HG02588 (cell line): ENCODE measurements around the gene EIF4E3.

Experiments used
- ATAC-seq: cut with Tn5 transposase; IDR thresholded peaks from one replicate; pipeline ENCODE4 v1.9.1; 2021; ENCODE audit warnings: mild to moderate bottlenecking, moderate library complexity; ENCODE audit not compliant: unreplicated experiment

EIF4E3 gene

GRCh38 chr3:71725271-71725991 is at the start of gene EIF4E3:
Gene EIF4E3 (minus strand): TSS chr3:71725402. CDS start chr3:71725367, 35 bp downstream.
- peak; percentile 60 for ATAC-seq

DNA sequence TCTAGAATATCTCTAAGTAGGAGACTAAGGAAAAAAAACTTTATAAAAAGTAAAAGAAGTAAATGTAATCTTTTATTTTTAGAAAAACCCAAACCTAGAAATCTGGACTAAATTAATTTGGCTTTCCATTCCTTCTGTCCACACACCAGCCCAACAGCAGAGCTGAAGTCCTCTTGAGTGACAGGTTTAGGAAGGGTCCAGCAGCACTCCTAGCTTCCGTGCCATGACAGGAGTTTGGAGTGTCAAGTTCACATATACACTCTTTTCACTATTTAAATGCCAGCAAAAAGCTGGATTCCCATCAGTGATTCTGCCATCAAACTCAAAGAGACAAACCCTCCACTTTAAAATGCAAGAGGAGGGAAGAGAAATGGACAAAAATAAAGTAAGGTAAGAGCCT is 46.7 kb upstream of the EIF4E3 start:
- no peak for ATAC-seq

GRCh38 chr3:71771126-71771525 is 45.9 kb upstream of the EIF4E3 start:
- ATAC-seq, result no peak

- ATAC-seq, result no peak
These were observed 38.2 kb upstream of the EIF4E3 start for GRCh38 chr3:71763426-71763825.

DNA sequence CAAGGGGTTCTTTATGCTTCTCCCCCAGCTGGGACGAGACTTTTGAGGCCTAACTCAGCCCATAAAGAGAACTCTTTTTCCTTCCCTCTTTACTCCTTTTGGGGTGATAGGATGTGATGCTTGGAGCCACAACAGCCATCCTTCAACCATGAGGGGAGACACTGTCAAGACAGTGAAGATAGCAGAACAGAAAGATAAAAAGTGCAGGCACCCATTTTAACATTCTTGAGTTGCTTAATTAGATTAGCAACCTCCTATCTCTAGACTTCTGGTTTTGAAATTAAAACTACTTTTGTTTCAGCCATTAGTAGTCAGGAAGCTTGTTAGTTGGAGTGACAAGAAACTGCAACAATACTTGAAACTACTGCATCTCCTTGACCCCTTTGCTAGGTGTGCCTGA is 34.9 kb upstream of the EIF4E3 start:
- no peak for ATAC-seq

- no peak for ATAC-seq
These were observed 34.2 kb upstream of the EIF4E3 start for GRCh38 chr3:71759401-71759800.

GRCh38 chr3:71758091-71758490 is 32.9 kb upstream of the EIF4E3 start:
- no peak for ATAC-seq

DNA sequence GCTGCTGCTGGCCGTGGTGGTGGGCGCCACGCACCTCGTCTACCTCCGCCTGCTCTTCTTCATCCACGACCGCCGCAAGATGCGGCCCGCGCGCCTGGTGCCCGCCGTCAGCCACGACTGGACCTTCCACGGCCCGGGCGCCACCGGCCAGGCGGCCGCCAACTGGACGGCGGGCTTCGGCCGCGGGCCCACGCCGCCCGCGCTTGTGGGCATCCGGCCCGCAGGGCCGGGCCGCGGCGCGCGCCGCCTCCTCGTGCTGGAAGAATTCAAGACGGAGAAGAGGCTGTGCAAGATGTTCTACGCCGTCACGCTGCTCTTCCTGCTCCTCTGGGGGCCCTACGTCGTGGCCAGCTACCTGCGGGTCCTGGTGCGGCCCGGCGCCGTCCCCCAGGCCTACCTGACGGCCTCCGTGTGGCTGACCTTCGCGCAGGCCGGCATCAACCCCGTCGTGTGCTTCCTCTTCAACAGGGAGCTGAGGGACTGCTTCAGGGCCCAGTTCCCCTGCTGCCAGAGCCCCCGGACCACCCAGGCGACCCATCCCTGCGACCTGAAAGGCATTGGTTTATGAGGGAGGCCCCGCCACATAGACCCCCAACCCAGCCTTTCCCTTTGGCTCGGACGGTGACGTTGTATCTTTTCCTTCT is 29.5 kb upstream of the EIF4E3 start:
- no peak for ATAC-seq

DNA sequence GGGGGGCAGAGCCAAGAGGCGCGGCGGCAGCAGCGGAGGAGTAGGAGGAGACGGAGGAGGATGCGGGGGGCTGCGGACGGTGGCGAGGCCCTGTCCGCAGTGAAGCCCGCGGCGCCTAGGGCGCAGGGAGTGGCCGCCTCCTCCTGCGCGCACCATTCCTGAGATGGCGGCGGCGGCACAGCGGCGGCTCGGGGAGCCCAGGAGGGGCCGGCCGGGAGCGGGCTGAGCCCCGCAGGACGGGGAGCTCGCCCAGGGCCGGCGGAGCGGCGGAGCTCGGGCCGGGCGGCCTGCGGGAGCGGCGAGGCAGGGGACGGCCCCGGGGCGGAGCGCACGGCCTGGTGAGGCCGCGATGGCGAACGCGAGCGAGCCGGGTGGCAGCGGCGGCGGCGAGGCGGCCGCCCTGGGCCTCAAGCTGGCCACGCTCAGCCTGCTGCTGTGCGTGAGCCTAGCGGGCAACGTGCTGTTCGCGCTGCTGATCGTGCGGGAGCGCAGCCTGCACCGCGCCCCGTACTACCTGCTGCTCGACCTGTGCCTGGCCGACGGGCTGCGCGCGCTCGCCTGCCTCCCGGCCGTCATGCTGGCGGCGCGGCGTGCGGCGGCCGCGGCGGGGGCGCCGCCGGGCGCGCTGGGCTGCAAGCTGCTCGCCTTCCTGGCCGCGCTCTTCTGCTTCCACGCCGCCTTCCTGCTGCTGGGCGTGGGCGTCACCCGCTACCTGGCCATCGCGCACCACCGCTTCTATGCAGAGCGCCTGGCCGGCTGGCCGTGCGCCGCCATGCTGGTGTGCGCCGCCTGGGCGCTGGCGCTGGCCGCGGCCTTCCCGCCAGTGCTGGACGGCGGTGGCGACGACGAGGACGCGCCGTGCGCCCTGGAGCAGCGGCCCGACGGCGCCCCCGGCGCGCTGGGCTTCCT is 28.8 kb upstream of the EIF4E3 start, which contains the start of gene GPR27:
GPR27 (plus strand) TSS at position 155 of the 909 bp plus-strand sequence; CDS start at position 350, 195 bp downstream.
- no peak for ATAC-seq

DNA sequence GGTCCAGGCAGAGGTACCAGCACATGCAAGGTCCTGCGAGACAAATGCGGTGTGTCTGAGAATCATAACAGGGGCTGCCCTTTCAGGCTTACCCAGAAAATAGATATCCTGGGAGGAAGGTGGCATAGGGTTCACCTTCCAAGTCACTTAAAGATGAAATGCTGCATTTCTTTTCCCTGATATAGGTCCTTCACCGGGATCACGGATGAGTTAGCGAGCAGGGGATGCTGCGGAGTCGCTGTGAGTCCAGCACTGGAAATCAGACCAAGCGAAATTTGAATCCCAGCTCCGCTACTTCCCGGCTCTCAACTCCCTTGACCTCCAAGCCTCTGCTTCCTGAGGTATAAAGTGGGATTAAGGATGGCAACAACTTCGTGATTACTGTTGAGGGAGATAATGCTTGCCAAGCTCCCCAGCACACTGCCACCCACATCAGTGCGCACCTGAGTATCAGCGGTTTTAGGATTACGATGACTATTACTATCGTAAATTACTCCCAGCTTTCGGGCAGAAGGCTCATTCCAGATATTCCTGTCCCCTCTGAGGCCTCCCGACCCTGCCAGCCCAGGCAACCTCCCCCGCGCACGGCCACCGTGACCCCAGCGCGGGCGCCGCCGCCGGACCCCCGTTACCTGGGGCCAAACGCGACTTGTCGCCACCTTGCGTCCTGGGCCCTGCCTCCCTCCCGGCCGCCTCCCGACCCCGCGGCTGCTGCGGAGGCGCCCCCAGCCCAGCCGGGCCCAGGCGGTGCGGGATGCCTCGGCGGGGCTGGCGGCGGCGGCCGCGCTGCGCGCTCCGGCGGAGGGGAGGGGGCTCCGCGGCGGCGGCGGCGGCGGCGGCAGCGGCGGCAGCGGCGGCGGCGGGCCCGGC is 27.9 kb upstream of the EIF4E3 start:
- ATAC-seq, result no peak

DNA sequence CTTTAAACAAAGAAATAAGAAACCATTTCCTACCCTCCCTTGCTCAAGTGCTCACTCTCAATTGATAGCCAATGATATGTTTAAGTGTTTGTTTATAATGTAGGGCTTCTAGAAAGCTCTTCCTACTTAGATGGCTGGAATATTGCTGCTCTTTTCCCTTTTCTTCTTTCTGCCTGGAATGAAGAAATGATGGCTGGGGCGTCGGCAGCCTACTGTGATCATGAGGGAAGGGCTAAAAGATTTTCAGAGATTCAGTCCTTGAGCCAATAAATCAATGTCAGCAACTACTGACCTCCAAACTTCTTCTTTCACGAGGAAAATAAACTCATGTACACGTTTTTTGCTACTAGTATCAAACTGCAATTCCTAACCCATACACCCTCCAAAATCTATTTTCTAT is 26.4 kb upstream of the EIF4E3 start:
- no peak for ATAC-seq

DNA sequence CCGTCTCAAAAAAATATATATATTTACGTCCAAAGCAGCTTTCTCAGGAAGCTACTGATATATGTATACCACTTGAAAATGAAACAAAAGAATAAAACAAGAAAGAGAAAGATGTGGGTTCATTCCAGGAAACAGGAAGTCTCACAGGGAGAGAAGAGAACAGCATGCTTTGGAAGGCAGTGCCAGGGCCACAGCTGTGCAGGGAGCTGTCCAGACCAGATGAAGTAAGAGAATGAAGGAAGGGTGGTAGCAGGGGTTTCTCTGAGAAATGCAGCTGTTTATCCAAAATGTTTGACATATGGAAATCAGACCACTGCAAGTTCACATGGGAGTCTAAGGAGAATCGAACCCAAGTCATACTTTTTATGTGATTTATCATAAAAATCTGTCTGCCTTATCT is 19.5 kb upstream of the EIF4E3 start:
- no peak for ATAC-seq

DNA sequence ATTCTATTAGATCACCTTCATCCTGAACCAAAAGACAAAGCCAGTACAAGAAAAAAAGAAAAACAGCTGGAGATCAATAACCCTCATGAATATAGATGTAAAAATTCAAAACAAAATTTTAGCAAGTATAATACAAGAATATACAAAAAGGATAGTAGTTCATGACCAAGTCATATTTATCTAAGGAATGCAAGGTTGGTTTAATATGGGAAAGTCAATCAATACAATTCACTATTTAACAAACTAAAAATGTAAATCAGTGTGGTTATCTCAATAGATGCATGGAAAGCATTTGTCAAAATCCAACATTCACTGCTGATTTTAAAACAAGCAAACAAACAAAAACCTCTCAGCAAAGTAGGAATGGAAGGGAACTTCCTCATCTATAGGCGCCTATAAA is 17.4 kb upstream of the EIF4E3 start:
- ATAC-seq, result no peak

DNA sequence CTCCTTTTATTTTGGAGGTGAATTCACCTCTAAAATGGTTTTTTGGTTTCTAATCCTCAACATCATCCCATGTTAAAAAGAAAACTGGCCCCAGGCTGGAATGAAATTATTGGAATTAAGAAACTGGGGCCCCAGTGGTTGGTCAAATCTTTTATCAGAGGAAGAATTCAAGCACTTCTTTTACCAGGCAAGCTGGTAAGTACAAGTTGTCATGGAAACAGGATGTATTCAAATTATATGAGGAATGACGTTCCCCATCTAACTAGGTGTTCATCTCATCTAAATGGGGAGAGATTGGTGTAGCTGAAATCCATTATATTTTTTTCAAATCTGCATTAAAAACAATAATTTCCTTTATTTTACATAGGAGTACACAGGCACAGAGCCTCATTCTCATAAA is 9.7 kb upstream of the EIF4E3 start:
- no peak for ATAC-seq

DNA sequence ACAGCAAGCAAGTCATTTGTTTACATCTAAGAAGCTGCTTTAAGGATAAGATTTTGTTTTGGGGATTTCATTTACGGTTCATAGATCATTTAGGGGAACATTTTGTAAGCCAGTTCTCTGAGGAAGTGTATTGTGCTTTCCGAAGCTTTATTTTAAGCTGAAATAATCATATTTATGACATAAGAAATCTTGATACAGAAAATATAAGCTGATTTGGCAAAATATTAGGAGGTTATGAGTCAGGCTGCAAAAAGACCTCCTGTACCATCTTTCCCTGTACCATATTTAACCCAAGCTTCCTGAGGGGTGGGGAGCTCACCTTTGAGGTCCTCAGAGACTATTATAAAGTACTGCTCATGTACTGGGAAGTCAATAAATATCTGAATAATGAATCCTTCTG is 8.1 kb upstream of the EIF4E3 start:
- no peak for ATAC-seq

DNA sequence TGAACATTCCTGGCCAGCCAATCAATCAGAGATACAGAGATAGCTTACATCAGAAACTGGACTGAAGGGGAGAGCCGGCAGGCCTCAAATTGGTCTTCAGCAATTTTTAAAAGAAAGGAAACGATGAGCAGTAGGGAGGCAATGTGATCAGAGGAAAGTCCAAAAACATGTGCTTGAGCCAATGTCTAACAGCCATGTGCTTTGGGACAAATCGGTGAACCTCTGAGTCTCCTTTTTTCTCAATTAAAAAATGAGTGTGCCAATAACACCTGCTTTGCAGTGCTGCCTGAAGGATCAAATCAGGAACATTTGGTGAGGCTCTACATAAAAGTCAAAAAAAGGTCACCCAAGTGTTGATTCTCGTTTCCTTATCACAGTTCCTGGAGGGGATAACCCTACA is 7.4 kb upstream of the EIF4E3 start:
- no peak for ATAC-seq

GRCh38 chr3:71728632-71729342 is 3.6 kb upstream of the EIF4E3 start:
- ATAC-seq, result no peak

DNA sequence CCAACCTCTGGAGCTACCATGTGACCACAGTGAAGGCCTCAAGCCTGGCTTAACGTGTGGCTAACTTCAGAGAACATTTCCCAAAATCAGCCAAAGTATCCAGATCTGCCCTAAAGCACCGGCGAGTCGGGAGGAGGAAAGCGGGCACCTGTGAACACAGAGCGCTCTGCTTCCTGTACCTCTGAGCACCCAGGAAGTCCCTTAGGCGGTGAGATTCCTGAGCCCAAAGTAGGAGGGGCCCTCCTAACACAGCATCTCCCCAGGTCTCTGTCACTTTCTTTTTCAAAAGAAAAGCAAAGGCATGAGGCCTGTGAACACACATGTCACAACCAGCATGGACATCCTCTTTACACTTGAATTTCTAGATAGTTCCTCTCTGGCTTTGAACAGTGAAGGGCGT is 944 bp upstream of the EIF4E3 start:
- ATAC-seq, result no peak

- ATAC-seq, result peak; percentile 54
These were observed 475 bp downstream of the EIF4E3 start for GRCh38 chr3:71724584-71725270.

DNA sequence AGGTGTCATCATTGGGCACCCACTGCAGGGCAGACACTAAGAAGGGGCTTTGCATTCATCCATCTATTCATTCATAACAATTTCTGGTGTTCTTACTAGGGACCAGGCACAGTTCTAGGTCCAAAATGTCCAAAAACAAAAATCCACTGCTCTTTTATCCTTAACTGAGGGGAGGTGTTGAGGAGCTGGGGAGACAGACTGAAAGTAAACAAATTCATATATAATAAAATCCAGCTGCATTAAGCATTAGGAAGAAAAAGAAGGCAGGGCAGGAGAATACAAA is 1.1 kb downstream of the EIF4E3 start:
- no peak for ATAC-seq
